ENCODE data around the gene ZSWIM7.
"Not testable (repeated sequence)": the region's sequence is repeated elsewhere in the genome, so short reads cannot be mapped to it uniquely, and the experiment has no call there.

Gene ZSWIM7

DNA sequence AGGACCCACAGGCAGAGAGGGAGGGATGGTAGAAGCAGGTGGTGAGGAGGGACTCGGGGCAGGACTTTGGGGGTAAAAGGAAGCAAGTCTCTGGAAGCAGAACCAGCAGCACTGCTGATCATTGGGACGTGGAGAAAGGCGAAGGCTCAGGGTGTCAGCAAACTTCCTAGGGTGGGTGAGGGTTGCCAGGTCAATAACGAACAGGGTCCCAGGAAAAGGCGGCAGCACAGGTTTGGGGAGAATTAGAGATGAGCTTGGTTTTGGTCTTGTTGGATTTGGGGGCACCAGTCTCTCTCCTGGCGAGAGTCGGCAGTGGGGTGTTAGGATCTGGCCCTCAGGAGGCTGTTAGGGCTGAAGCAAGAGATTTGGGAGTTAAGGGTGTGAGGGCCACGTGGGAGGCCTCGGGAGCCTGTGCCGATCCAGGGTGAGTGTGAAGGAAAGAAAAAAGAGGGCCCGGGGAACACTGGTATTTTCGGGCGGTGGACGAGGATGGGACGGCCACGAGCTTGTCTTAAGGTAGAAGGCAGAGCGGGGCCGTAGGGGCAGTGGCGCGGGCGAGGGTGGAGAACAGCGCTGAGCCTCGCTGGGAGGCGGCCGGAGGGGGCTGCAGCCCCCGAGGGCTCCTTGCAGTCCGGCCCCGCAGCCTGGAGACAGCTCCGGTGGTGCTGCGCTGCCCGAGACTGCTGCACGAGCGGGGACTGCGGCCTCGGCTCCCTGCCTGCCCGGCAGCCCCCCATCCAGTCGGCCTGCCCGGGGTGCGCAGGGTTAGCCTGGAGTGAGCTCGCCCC is 55.3 kb downstream of the ZSWIM7 start:
- DNase-seq (ENCODE audit: low read depth) = no peak
- TF ChIP-seq MYC (IDR thresholded peaks at IDR 0.05; ENCODE audit: low read depth, low read length) (no peak), POLR2A (IDR thresholded peaks at IDR 0.05; ENCODE audit: extremely low read depth, insufficient read length) (no peak)
- H3K4me3 ChIP-seq (ENCODE audit: low read depth, low read length) = no peak overlapping the region

- TF ChIP-seq MYC (IDR thresholded peaks at IDR 0.05; ENCODE audit: low read depth, low read length) = no peak
- TF ChIP-seq, protein P1, sequence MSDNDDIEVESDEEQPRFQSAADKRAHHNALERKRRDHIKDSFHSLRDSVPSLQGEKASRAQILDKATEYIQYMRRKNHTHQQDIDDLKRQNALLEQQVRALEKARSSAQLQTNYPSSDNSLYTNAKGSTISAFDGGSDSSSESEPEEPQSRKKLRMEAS (IDR thresholded peaks at IDR 0.05; ENCODE audit: low read depth, low read length) = no peak
- no peak for TF ChIP-seq POLR2A (IDR thresholded peaks at IDR 0.05; ENCODE audit: extremely low read depth, insufficient read length)
- TF ChIP-seq, protein P2, sequence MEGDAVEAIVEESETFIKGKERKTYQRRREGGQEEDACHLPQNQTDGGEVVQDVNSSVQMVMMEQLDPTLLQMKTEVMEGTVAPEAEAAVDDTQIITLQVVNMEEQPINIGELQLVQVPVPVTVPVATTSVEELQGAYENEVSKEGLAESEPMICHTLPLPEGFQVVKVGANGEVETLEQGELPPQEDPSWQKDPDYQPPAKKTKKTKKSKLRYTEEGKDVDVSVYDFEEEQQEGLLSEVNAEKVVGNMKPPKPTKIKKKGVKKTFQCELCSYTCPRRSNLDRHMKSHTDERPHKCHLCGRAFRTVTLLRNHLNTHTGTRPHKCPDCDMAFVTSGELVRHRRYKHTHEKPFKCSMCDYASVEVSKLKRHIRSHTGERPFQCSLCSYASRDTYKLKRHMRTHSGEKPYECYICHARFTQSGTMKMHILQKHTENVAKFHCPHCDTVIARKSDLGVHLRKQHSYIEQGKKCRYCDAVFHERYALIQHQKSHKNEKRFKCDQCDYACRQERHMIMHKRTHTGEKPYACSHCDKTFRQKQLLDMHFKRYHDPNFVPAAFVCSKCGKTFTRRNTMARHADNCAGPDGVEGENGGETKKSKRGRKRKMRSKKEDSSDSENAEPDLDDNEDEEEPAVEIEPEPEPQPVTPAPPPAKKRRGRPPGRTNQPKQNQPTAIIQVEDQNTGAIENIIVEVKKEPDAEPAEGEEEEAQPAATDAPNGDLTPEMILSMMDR (IDR thresholded peaks at IDR 0.05; ENCODE audit: low read depth, low read length) = no peak
- no peak overlapping the region for H3K4me3 ChIP-seq (ENCODE audit: low read depth, low read length)
- DNase-seq (ENCODE audit: low read depth) = peak; percentile 90
Observed at GRCh38 chr17:15942207-15942833, 57.2 kb downstream of the ZSWIM7 start.

GRCh38 chr17:15941781-15942180 is 57.7 kb downstream of the ZSWIM7 start:
- TF ChIP-seq, protein P1 (IDR thresholded peaks at IDR 0.05; ENCODE audit: low read depth, low read length) = no peak
- TF ChIP-seq, protein P2 (IDR thresholded peaks at IDR 0.05; ENCODE audit: low read depth, low read length) = no peak
- TF ChIP-seq POLR2A (IDR thresholded peaks at IDR 0.05; ENCODE audit: extremely low read depth, insufficient read length) = no peak
- no peak for TF ChIP-seq MYC (IDR thresholded peaks at IDR 0.05; ENCODE audit: low read depth, low read length)
- H3K4me3 ChIP-seq (ENCODE audit: low read depth, low read length) = no peak overlapping the region
- no peak for DNase-seq (ENCODE audit: low read depth)

DNA sequence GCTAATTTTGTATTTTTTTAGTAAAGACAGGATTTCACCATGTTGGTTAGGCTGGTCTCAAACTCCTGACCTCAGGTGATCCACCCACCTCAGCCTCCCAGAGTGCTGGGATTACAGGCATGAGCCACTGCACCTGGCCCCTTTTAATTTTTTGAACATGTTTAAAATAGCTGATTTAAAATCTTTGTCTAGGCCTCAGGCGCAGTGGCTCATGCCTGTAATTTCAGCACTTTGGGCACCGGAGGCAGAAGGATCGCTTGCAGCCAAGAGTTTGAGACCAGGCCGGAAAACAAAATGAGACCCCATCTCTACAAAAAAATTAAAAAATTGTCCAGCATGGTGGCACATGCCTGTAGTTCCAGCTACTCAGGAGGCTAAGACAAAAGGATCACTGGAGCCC is 63.0 kb downstream of the ZSWIM7 start:
- not testable (repeated sequence) for H3K4me3 ChIP-seq (ENCODE audit: low read depth, low read length); DNase-seq (ENCODE audit: low read depth)

DNA sequence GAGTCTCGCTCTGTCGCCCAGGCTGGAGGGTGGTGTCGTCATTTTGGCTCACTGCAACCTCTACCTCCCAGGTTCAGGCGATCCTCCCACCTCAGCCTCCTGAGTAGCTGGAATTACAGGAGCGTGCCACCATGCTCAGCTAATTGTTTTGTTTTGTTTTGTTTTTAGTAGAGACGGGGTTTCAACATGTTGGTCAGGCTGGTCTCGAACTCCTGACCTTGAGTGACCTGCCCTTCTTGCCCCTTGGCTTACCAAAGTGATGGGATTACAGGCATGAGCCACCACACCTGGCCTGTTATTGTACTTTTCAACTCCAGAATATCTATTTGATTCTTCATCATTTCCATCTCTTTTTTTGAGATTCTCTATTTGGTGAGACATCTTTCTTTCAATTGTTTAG is 63.6 kb downstream of the ZSWIM7 start:
- no peak overlapping the region for H3K4me3 ChIP-seq (ENCODE audit: low read depth, low read length)
- no peak for TF ChIP-seq POLR2A (IDR thresholded peaks at IDR 0.05; ENCODE audit: extremely low read depth, insufficient read length)
- TF ChIP-seq, protein P1 (IDR thresholded peaks at IDR 0.05; ENCODE audit: low read depth, low read length) = no peak
- TF ChIP-seq, protein P2 (IDR thresholded peaks at IDR 0.05; ENCODE audit: low read depth, low read length) = no peak
- TF ChIP-seq MYC (IDR thresholded peaks at IDR 0.05; ENCODE audit: low read depth, low read length) = no peak
- no peak for DNase-seq (ENCODE audit: low read depth)

GRCh38 chr17:15934866-15935265 is 64.6 kb downstream of the ZSWIM7 start:
- DNase-seq (ENCODE audit: low read depth) = no peak
- TF ChIP-seq, protein P1 (IDR thresholded peaks at IDR 0.05; ENCODE audit: low read depth, low read length) = no peak
- TF ChIP-seq, protein P2 (IDR thresholded peaks at IDR 0.05; ENCODE audit: low read depth, low read length) = no peak
- TF ChIP-seq MYC (IDR thresholded peaks at IDR 0.05; ENCODE audit: low read depth, low read length) (no peak), POLR2A (IDR thresholded peaks at IDR 0.05; ENCODE audit: extremely low read depth, insufficient read length) (no peak)
- no peak overlapping the region for H3K4me3 ChIP-seq (ENCODE audit: low read depth, low read length)

Data from NB4 (cell line).